SK-N-SH (cell line): ENCODE measurements around the gene GABRG3. TPM values are rescaled to one million over a fixed set of nuclear protein-coding genes. Genes with fewer than 3 reads are reported as not detected.

ENCODE experiments used
- CTCF ChIA-PET: fragments of 300-600, 350-600 bp; formaldehyde crosslinking; extraction: SDS; loops from one replicate; lab custom pipeline; 2021; lab: Yijun Ruan, JAX
- POLR2A ChIA-PET: fragments of 350-600 bp; sonication (Branson Sonifier 250); formaldehyde crosslinking; extraction: SDS; loops from one replicate; lab custom pipeline; 2020; ENCODE audit warnings: antibody characterized with exemption, inconsistent platforms; lab: Yijun Ruan, JAX
- DNase-seq: peaks from one replicate; pipeline ENCODE4 v3.0.0; 2012
- H2AFZ ChIP-seq: fragments of 200-600 bp; sonication (generic); 2 replicates; pipeline ENCODE4 v1.8.1; 2016; ENCODE audit warnings: antibody characterized with exemption, mild to moderate bottlenecking, low read depth
- H3F3A ChIP-seq: fragments of 200-600 bp; sonication (generic); replicated peaks from 2 replicates; pipeline ENCODE3; 2016; ENCODE audit warnings: antibody characterized with exemption, mild to moderate bottlenecking; ENCODE audit not compliant: insufficient read depth
- H3K27ac ChIP-seq, 2 experiments: fragments of 200-500 bp in 1 of 2; fragments of 200-600 bp in 1 of 2; sonication (Bioruptor generic) in 1 of 2; sonication (generic), shearing (Covaris generic) in 1 of 2; 2 replicates each; pipeline versions ENCODE4 v1.5.1 to v1.6.1; 2014 to 2016; ENCODE audit warnings: low read depth in 2 of 2, inconsistent platforms in 1 of 2, low read length in 1 of 2, mild to moderate bottlenecking in 1 of 2, mixed read lengths in 1 of 2
- H3K27me3 ChIP-seq: fragments of 200-600 bp; sonication (generic), shearing (Covaris generic); 2 replicates; pipeline ENCODE4 v1.6.1; 2016; ENCODE audit warnings: mixed run types; ENCODE audit not compliant: insufficient read depth
- H3K36me3 ChIP-seq, 2 experiments: fragments of 200-500 bp in 1 of 2; fragments of 200-600 bp in 1 of 2; sonication (Bioruptor generic) in 1 of 2; sonication (generic) in 1 of 2; replicated peaks in 1 of 2; 2 replicates each; pipeline versions ENCODE3 to v1.5.1; 2014 to 2016; ENCODE audit warnings: low read length in 1 of 2, mild to moderate bottlenecking in 1 of 2; ENCODE audit not compliant: insufficient read depth in 2 of 2, control insufficient read depth in 1 of 2
- H3K4me1 ChIP-seq, 2 experiments: fragments of 200-500 bp in 1 of 2; fragments of 200-600 bp in 1 of 2; sonication (Bioruptor generic) in 1 of 2; sonication (generic), shearing (Covaris generic) in 1 of 2; 2 replicates each; pipeline versions ENCODE4 v1.5.1 to v1.6.1; 2014 to 2016; ENCODE audit warnings: low read depth in 1 of 2, low read length in 1 of 2, mixed run types in 1 of 2; ENCODE audit not compliant: insufficient read depth in 2 of 2, control insufficient read depth in 1 of 2
- H3K4me2 ChIP-seq: fragments of 200-600 bp; sonication (generic), shearing (Covaris generic); 2 replicates; pipeline ENCODE4 v1.6.1; 2017; ENCODE audit warnings: mixed run types
- H3K4me3 ChIP-seq, 2 experiments: fragments of 200-500 bp in 1 of 2; fragments of 200-600 bp in 1 of 2; sonication (Bioruptor generic) in 1 of 2; sonication (generic), shearing (Covaris generic) in 1 of 2; 2 replicates each; pipeline versions ENCODE4 v1.5.1 to v1.8.1; 2014 to 2016; ENCODE audit warnings: low read depth in 2 of 2, inconsistent platforms in 1 of 2, low read length in 1 of 2, mild to moderate bottlenecking in 1 of 2, mixed read lengths in 1 of 2, moderate library complexity in 1 of 2
- H3K79me2 ChIP-seq: fragments of 200-600 bp; sonication (generic); 2 replicates; pipeline ENCODE4 v1.8.1; 2017; ENCODE audit warnings: mild to moderate bottlenecking; ENCODE audit not compliant: insufficient read depth
- H3K9ac ChIP-seq: fragments of 200-600 bp; sonication (generic); 2 replicates; pipeline ENCODE4 v1.6.1; 2017; ENCODE audit warnings: mixed run types
- H3K9me2 ChIP-seq: fragments of 200-600 bp; sonication (generic); 2 replicates; pipeline ENCODE4 v1.6.1; 2017; ENCODE audit warnings: mixed run types
- H3K9me3 ChIP-seq: fragments of 200-600 bp; sonication (generic); 2 replicates; pipeline ENCODE4 v1.6.1; 2017; ENCODE audit warnings: mixed run types, mild to moderate bottlenecking, moderate library complexity
- H4K20me1 ChIP-seq: fragments of 200-600 bp; sonication (generic); 2 replicates; pipeline ENCODE4 v1.6.1; 2017; ENCODE audit warnings: mild to moderate bottlenecking, mixed run types; ENCODE audit not compliant: insufficient read depth
- CHD2 ChIP-seq: fragments of 150-350 bp; IDR thresholded peaks from 2 replicates; pipeline ENCODE4 v1.6.1; 2018; ENCODE audit warnings: low read length; ENCODE audit not compliant: partially characterized antibody
- ELF1 ChIP-seq: IDR thresholded peaks from 2 replicates; pipeline ENCODE4 v1.4.0; 2012
- FOSL2 ChIP-seq: IDR thresholded peaks from 2 replicates; pipeline ENCODE4 v1.4.0; 2012; ENCODE audit warnings: low read depth, mild to moderate bottlenecking, moderate library complexity, borderline replicate concordance
- FOXJ3 ChIP-seq: sonication (generic); formaldehyde crosslinking; IDR thresholded peaks from 2 replicates; pipeline ENCODE4 v1.5.1; 2020; ENCODE audit warnings: mild to moderate bottlenecking, missing genetic modification reagents
- GABPA ChIP-seq: IDR thresholded peaks from 2 replicates; pipeline ENCODE4 v1.4.0; 2012; ENCODE audit warnings: low read depth, mild to moderate bottlenecking
- GATA2 ChIP-seq: sonication (generic); formaldehyde crosslinking; IDR thresholded peaks from 2 replicates; pipeline ENCODE4 v1.5.0; 2020; ENCODE audit warnings: mild to moderate bottlenecking, missing genetic modification reagents
- MXI1 ChIP-seq: IDR thresholded peaks from 2 replicates; pipeline ENCODE4 v1.6.1; 2012; ENCODE audit warnings: mild to moderate bottlenecking, low read depth, low read length, improper control_type of control experiment
- NFIC ChIP-seq: IDR thresholded peaks from 2 replicates; pipeline ENCODE4 v1.4.0; 2012; ENCODE audit warnings: borderline replicate concordance
- RXRA ChIP-seq: IDR thresholded peaks from 2 replicates; pipeline ENCODE4 v1.4.0; 2012; ENCODE audit warnings: low read depth, mild to moderate bottlenecking, borderline replicate concordance
- SMC3 ChIP-seq: IDR thresholded peaks from 2 replicates; pipeline ENCODE4 v1.6.1; 2012; ENCODE audit warnings: low read depth, low read length, improper control_type of control experiment
- TAF1 ChIP-seq: IDR thresholded peaks from 2 replicates; pipeline ENCODE4 v1.6.1; 2012; ENCODE audit warnings: low read depth, mild to moderate bottlenecking, low read length, moderate library complexity, borderline replicate concordance
- YY1 ChIP-seq: IDR thresholded peaks from 2 replicates; pipeline ENCODE4 v1.4.0; 2012; ENCODE audit warnings: low read depth, mild to moderate bottlenecking
- WGBS: methylation state at CpG from one replicate; pipeline ENCODE4 v1.1.6; 2017; ENCODE audit warnings: low lambda C conversion rate; 5-methylcytosine and 5-hydroxymethylcytosine counted together
- polyA plus RNA-seq, 3 experiments: library from polyadenylated mRNA; depleted of rRNA; stranded (reverse); fragments of >200 nt; gene quantifications; 2 replicates each; pipeline ENCODE4 v1.2.3, GENCODE V29; 2012
- TF ChIP-seq, protein P1 (sequence below): IDR thresholded peaks from 2 replicates; pipeline ENCODE4 v1.4.0; 2012; ENCODE audit warnings: low read depth, borderline replicate concordance
- TF ChIP-seq, protein P2 (sequence below): IDR thresholded peaks from 2 replicates; pipeline ENCODE4 v1.4.0; 2012; ENCODE audit warnings: low read depth
- TF ChIP-seq, protein P3 (sequence below): fragments of 150-350 bp; IDR thresholded peaks from 2 replicates; pipeline ENCODE4 v1.6.1; 2017; ENCODE audit warnings: antibody characterized with exemption, low read length, low read depth, borderline replicate concordance
- TF ChIP-seq, protein P4 (sequence below): fragments of 200-600 bp; sonication (generic); IDR thresholded peaks from 2 replicates; pipeline ENCODE4 v1.6.1; 2017; ENCODE audit warnings: antibody characterized with exemption, mild to moderate bottlenecking, moderate library complexity
- TF ChIP-seq, protein P5 (sequence below): IDR thresholded peaks from 2 replicates; pipeline ENCODE4 v1.6.1; 2012; ENCODE audit warnings: mild to moderate bottlenecking, low read depth, low read length, moderate library complexity
- TF ChIP-seq, protein P6 (sequence below): IDR thresholded peaks from 2 replicates; pipeline ENCODE4 v1.4.0; 2012; ENCODE audit warnings: low read depth, borderline replicate concordance

Gene GABRG3
- polyA plus RNA-seq, 1 of the 3 experiments (the other 2 are of a cell fraction) = not detected

DNA sequence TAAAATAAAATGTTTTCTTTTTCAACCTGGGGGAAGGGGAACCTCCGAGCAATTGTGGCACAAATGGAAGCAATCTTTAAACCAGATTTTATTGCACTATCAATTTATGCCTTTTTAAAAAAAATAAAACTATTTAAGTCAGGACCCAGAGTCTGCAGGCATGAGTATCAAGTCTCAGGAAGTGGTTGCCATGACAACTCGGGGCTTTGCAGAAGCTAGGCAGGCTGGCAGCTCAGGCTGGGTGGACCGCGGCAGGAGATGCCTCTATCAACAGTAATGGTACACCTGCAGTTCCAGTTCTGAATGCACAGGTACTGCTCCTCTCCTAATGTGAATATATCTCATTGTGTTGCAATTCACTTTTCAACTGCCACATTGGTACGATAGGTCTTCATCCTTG lies 447.7 kb downstream of the GABRG3 start:
- Histone ChIP-seq H3K9me2 (no peaks in the 10 kb centered on the region), H3K27ac (no peak overlapping the region), H3K4me1 (no peaks in the 10 kb centered on the region; a peak in 1 of 4 replicates), H3K27me3 (no peaks in the 10 kb centered on the region), H2AFZ (no peak overlapping the region), H3K4me3 (no peak overlapping the region)
- DNase-seq = peak; percentile 30
- TF ChIP-seq, protein P1, sequence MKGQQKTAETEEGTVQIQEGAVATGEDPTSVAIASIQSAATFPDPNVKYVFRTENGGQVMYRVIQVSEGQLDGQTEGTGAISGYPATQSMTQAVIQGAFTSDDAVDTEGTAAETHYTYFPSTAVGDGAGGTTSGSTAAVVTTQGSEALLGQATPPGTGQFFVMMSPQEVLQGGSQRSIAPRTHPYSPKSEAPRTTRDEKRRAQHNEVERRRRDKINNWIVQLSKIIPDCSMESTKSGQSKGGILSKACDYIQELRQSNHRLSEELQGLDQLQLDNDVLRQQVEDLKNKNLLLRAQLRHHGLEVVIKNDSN = no peak
- TF ChIP-seq, protein P2, sequence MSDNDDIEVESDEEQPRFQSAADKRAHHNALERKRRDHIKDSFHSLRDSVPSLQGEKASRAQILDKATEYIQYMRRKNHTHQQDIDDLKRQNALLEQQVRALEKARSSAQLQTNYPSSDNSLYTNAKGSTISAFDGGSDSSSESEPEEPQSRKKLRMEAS = no peak
- TF ChIP-seq GATA2 (CRISPR knock-in tag) (no peak), SMC3 (no peak), CHD2 (no peak), NFIC (no peak), FOSL2 (no peak), YY1 (no peak), TAF1 (no peak), ELF1 (no peak), RXRA (no peak), GABPA (no peak), FOXJ3 (no peak), MXI1 (no peak)
- TF ChIP-seq, protein P3, sequence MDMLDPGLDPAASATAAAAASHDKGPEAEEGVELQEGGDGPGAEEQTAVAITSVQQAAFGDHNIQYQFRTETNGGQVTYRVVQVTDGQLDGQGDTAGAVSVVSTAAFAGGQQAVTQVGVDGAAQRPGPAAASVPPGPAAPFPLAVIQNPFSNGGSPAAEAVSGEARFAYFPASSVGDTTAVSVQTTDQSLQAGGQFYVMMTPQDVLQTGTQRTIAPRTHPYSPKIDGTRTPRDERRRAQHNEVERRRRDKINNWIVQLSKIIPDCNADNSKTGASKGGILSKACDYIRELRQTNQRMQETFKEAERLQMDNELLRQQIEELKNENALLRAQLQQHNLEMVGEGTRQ = no peak
- TF ChIP-seq, protein P4, sequence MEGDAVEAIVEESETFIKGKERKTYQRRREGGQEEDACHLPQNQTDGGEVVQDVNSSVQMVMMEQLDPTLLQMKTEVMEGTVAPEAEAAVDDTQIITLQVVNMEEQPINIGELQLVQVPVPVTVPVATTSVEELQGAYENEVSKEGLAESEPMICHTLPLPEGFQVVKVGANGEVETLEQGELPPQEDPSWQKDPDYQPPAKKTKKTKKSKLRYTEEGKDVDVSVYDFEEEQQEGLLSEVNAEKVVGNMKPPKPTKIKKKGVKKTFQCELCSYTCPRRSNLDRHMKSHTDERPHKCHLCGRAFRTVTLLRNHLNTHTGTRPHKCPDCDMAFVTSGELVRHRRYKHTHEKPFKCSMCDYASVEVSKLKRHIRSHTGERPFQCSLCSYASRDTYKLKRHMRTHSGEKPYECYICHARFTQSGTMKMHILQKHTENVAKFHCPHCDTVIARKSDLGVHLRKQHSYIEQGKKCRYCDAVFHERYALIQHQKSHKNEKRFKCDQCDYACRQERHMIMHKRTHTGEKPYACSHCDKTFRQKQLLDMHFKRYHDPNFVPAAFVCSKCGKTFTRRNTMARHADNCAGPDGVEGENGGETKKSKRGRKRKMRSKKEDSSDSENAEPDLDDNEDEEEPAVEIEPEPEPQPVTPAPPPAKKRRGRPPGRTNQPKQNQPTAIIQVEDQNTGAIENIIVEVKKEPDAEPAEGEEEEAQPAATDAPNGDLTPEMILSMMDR = no peak
- TF ChIP-seq, protein P5, sequence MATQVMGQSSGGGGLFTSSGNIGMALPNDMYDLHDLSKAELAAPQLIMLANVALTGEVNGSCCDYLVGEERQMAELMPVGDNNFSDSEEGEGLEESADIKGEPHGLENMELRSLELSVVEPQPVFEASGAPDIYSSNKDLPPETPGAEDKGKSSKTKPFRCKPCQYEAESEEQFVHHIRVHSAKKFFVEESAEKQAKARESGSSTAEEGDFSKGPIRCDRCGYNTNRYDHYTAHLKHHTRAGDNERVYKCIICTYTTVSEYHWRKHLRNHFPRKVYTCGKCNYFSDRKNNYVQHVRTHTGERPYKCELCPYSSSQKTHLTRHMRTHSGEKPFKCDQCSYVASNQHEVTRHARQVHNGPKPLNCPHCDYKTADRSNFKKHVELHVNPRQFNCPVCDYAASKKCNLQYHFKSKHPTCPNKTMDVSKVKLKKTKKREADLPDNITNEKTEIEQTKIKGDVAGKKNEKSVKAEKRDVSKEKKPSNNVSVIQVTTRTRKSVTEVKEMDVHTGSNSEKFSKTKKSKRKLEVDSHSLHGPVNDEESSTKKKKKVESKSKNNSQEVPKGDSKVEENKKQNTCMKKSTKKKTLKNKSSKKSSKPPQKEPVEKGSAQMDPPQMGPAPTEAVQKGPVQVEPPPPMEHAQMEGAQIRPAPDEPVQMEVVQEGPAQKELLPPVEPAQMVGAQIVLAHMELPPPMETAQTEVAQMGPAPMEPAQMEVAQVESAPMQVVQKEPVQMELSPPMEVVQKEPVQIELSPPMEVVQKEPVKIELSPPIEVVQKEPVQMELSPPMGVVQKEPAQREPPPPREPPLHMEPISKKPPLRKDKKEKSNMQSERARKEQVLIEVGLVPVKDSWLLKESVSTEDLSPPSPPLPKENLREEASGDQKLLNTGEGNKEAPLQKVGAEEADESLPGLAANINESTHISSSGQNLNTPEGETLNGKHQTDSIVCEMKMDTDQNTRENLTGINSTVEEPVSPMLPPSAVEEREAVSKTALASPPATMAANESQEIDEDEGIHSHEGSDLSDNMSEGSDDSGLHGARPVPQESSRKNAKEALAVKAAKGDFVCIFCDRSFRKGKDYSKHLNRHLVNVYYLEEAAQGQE = no peak
- TF ChIP-seq, protein P6, sequence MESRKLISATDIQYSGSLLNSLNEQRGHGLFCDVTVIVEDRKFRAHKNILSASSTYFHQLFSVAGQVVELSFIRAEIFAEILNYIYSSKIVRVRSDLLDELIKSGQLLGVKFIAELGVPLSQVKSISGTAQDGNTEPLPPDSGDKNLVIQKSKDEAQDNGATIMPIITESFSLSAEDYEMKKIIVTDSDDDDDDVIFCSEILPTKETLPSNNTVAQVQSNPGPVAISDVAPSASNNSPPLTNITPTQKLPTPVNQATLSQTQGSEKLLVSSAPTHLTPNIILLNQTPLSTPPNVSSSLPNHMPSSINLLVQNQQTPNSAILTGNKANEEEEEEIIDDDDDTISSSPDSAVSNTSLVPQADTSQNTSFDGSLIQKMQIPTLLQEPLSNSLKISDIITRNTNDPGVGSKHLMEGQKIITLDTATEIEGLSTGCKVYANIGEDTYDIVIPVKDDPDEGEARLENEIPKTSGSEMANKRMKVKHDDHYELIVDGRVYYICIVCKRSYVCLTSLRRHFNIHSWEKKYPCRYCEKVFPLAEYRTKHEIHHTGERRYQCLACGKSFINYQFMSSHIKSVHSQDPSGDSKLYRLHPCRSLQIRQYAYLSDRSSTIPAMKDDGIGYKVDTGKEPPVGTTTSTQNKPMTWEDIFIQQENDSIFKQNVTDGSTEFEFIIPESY = no peak
- TF ChIP-seq, all 33 proteins: peak for 0
- no peaks in the 10 kb centered on the region for H3K9me3 ChIP-seq
- ChIA-PET CTCF (interaction anchor here (1.3 kb wide), 1 partner anchor 527 kb away, joined by 3 read pairs; no protein-coding TSS in a partner anchor), POLR2A (no interaction called here)
- H4K20me1 ChIP-seq = no peaks in the 10 kb centered on the region
- H3F3A ChIP-seq = no peaks in the 10 kb centered on the region
- H3K4me2 ChIP-seq = no peak overlapping the region
- WGBS = 42% methylated on average over 5 of the region's 5 CpGs
- H3K36me3 ChIP-seq = no peaks in the 10 kb centered on the region
- H3K9ac ChIP-seq = no peak overlapping the region
- no peaks in the 10 kb centered on the region for H3K79me2 ChIP-seq
